UCSD-AML1 (cell line): ENCODE results near the gene RNF141.

Source experiments
- DNase-seq: peaks from one replicate; lab custom pipeline; 2025; ENCODE audit not compliant: unreplicated experiment; lab: John Stamatoyannopoulos, UW

RNF141 gene

DNA sequence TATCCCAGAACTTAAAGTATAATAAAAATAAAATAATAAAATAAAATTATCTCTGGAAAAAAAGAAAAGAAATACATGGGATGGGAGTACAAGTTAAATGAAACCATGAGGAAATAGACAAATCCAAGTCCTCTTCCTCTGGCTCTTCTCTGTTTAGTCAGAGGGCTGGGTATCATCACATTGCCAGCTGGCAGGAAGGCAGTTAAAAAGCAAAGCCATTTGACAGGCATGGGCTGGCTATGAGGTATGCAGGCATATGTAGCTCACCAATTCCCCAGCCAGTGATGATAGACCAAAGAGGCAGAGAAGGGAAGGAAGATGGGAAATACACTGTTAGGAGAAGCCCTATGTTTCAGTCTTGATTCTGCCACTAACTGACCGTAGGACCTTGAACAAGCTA, 21.0 kb upstream of the RNF141 start:
- DNase-seq = no peak

DNA sequence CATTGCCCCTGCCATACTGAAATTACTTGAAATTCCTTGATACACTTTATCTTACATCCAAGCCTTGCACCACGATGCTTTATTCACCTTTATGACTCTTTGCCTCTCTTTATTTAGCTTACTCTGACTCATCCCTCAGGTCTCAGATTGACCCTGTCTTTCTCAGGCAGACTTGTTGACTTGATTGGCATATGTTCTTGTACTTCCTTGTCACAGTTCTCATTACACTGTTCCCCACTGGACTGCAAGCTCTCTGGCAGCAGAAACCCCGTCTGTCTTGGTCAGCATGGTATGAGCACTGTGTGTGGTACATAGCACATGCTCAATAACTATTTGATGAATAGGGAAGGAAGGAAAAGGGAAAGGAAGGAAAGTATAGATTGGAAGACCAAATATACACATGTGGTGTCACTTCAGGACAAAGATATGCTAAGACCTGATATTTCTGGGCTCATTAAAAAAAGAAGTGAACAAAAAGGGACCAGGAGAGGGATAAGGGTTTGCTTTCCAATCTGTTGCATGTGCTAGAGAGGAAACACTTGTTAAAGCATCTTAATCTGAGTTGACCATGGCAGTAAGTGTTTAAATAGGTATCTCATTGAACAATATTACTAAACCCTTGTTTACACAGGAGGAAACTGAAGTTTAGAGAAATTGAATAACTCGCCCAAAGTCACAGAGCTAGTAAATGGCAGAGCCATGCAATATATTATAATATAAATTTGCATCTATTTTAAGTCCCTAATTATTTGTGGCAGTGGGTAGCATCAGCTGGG, 20.2 kb upstream of the RNF141 start:
- DNase-seq = no peak

- DNase-seq = no peak
Observed at GRCh38 chr11:10558288-10558687, 17.3 kb upstream of the RNF141 start.

DNA sequence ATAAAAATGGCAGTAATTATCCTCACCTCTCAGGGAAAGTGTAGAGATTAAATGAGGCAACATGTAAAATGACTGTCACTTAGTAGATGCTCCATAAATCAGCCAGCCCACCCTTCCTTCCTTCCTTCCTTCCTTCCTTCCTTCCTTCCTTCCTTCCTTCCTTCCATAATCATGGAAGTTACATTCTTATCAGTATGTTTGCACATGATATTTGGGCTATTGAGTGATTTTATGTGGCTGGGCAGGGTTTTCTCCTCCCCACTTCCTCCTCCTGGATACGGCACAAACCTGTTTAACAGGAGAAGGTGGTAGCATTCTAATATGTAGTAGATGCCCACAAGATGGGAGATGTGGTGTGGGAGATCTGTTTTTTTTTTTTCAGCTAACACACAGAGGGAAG, 15.6 kb upstream of the RNF141 start:
- no peak for DNase-seq

DNA sequence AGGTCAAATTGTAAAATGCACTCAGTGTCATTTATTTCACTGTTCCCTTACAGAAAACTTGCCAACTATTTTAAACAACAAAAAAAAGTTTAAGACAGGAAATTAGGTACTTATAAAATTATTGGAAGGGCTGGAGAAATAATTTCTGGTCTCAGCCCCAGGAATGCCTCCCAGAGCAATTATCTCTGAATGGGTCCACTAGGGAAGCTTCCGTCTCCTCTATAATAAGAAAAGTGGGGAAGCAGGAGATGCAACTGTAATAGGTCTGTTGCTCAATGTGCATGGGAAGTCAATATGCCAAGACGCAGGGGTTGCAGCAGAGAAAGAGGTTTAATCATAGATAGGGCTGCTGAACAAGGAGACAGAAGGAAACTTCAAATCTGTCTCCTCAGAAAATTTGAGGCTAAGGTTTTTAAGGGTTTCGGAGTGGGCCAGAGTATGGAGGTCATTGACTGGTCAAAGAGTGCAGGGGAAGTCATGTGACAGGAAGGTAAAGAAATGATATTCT, 10.9 kb upstream of the RNF141 start:
- no peak for DNase-seq

GRCh38 chr11:10551290-10551592, 10.3 kb upstream of the RNF141 start:
- no peak for DNase-seq

DNA sequence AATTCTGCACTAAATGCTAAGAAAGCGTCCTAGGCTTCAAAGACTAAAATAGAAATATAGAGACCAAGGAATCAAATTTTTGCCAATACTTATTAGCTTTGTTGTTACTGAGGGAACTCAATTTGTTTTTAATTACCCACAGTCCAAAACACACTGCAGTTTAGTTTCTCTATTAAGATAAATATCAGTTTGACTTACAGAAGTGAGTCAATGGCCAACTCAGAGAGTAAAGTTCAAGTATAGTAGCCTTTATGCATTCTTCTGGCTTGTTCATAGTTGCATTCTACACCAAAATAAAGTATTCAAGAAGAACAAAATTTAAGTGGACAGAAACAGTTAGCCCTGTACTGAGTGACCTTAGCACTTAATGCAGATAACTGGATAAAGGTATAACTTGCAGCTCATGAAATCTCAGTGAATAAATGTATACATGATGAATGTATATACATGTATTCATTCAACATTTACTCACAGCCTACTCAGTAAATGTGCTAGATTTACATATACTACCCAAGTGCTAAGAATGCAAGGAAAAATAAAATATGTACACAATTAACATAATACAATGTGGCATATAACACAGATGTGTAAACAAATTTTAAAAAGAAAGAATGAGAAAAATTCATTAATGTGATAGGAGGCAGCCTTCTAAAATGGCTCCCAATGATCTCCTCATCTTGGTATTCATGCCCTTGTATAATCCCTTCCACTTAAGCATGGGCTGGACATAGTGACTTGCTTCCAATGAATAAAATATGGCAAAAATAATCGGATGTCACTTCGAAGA, 9.7 kb upstream of the RNF141 start:
- no peak for DNase-seq

DNA sequence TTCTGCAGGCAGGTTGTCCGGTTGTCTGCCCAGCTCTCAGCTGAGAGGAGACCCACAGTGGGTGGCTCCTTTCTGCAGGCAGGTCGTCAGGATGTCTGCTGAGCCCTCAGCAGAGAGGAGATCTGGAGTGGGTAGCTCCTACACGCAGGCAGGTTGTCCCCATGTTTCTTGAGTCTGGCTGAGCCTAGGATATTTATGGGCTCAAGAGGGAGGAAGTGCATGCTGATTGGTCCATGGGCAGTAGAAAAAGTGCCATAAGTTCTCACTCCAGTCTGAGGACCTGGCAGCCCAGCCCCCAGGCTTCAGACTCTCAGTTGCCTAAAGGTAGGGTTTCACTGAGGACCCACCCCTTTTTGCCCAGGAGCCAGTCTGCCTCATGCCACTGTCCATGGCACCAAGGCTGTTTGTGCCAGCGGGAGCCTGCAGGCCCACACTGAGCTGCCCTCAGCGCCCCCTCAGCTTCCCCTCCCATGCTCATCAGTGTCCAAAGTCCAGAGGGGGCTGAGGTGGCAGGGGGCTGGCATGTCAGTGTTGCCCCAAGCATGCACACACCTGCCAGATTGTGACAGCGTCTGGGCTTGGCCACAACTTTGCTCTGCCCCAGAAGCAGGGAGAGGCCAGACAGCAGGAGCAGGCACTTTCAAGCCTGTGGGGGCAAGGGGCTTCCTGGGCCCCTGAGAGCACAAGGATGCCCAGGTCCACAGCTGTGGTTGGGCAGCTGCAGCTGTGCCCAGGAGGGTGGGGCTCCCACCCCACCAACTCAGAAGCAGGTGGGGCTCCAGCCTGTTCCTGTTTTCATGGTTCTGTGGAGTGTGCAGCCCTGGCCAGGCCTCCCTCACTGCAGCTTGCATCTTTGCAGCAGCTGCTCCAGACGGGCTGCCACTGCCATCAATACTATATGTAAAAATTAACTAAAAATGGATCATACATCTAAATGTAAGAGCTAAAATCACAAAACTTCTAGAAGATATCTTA, 3.8 kb upstream of the RNF141 start:
- no peak for DNase-seq

DNA sequence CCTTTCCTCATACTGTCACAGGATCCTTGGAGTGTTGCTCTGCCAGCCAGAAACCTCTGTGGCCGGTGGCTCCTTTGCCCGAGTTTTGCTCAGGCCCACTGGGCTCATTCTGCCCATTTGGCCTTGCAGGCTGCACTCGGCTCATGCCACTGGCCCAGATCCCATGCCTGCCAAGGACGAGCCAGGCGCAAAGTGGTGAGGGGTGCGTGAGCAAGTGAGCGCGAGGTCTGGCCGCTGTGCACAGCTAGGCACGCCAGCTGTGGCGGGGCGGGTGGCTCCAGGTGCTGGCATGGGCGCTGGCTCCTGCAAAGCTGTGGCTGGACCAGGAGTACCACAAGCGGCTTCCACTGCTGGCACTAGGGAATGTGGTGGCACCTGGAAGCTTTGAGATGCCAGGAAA, 2.8 kb upstream of the RNF141 start:
- no peak for DNase-seq

- DNase-seq = no peak
Observed at GRCh38 chr11:10542776-10543175, 1.8 kb upstream of the RNF141 start.

GRCh38 chr11:10541561-10541930, 559 bp upstream of the RNF141 start:
- no peak for DNase-seq

DNA sequence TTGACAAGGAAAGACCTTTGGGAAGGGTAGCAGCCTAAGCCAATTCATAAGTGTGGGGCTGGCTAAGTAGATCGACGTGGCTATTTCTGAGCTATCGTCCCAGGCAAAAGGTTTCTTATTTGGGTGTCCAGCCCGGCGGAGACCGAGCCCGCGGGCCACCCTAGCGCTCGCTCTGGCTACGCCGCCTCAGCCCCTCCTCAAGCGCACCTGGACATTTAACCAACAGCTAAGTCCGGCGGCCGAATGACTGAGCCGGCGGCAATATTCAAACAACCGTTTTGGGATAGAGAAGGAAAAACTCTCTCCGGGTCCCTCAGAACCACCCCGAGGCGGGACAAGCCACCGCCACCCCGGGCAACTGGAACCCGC, 457 bp downstream of the RNF141 start:
- no peak for DNase-seq

DNA sequence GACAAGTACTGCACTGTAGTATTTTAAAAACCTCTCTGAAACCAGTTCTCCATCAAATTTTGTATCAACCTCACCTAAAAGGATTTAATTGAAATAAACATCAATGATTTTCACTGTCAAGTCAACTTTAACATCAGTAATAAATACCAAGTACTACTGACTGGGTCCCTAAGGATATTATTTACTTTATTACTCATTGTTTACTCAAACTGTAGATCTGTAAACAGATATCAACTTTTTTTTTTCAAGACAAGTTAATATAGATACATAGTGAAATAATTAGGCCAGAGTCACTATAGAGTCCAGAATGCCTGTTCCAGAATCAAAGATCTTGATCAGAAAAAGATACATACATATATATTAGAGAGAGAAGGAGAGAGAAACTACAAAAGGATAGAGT, 1.6 kb downstream of the RNF141 start:
- DNase-seq = no peak

DNA sequence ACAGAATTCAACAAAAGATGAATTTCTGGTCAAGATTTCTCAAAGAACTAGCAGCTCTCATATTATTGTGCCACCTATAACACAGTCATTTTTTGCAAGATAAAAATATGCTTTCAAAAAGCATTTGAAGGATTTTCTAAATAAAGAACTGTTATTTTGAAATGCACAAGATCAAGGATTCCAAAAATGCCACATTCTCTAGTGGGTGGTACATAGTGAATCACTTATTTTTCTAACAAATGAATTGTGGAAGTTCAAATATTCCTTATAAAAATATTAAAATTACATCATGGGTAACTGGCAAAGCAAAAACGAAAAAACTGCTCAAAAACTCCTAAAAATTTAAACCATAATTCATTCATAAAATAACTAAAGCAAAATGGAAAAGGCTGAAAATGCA, 2.1 kb downstream of the RNF141 start:
- no peak for DNase-seq

- no peak for DNase-seq
Observed at GRCh38 chr11:10537600-10537999, 3.4 kb downstream of the RNF141 start.

GRCh38 chr11:10534316-10534715, 6.7 kb downstream of the RNF141 start:
- DNase-seq = no peak

DNA sequence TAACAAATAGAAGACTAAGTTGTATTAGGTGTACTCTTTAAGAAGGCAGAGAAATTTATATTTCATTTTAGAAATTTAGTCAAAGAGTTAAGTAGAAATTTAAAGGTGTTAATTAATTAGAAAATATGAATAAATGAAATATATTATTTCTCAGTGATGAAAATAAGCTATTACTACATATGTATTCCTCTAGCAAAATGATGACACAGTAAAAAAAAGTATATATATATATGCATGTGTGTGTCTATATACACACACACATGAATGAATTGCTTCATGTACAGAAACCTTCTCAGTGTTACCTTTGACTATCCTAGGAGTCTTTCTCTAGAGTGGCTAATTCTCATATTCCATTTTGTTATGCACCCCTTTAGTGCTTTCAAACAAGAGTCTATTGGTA, 7.7 kb downstream of the RNF141 start:
- DNase-seq = no peak

DNA sequence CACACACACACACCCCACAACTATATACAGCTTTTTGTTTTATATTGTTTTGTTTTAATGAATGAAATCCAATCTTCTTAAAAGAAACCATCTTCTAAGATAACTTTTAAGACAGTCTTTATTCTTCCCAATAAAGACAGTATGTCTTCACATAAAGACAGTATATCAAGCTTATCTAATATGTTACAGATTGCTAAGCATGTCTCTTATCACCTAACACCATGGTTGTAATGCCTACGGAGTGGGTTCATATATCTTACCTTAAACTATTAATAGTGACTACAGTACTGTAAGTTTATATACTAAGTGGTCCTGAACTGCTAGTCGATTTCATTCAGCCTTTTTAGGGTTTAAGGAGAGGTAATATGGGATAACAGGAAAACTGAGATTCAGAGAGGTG, 8.5 kb downstream of the RNF141 start:
- DNase-seq = no peak

DNA sequence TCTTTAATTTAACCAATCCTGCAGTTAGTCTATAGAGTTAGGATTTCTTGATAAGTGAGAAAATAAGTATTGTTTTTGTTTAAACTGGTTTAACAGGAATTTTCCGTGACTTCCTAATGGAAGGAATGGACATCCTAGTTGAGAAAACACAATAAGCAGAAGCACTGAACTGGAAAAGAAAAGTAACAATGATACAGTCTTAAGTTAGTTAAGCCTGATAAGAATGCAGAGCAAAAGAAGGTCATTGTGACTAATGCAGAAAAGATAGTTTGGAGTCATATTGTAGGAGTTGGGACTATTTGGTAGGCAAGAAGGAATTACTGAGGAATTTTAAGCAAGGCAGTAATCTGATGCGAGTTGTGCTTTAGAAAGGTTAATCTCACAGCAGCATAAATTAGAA, 11.7 kb downstream of the RNF141 start:
- no peak for DNase-seq

- no peak for DNase-seq
Observed at GRCh38 chr11:10528121-10528520, 12.9 kb downstream of the RNF141 start.
